Activated T-cell treated with anti-CD3 and anti-CD28 coated beads, Interleukin-2, amount 50 U/mL, for 1 hour (primary cell): Measurements from ENCODE around the gene PDYN.

Experiments used
- DNase-seq: peaks from one replicate; pipeline ENCODE4 v3.0.0-alpha.2; 2020

Gene PDYN

DNA sequence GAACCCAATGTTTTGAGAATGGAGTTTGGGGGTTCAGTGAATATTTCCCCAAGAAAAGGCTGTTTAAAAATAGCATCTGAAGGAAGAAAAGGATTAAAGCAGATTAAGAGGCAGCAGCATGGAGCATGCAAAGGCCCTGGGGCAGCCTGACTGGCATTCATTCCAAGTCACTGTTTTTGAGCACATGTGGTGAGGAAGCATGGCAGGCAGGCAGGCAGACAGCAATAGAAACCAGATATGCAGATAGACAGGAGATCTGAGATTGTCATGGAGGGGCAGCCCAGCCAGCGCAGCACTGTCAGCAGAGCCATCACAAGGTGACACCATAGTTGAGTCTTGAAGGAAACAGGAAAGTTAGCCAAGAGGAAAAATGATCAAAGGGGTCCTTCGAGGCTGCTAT lies 60.9 kb downstream of the PDYN start:
- no peak for DNase-seq

DNA sequence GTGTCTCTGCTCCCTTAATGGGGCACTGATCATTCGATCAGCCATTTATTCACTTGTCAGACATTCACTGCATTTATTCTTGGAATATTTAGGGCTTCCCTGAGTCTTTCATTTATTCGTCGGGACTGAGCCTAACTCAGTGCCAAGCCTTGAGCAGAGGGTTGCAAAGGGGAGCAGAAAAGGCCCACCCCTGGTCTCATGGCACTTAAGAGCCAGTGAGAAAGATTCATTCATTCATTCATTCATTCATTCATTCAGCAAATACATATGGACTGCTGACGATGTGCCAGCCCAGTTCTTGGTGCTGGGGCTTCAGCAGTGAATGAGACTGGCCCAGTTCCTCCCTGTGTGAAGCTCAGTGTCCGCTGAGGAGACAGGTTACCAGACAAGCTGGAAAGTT lies 62.0 kb downstream of the PDYN start:
- DNase-seq = no peak

DNA sequence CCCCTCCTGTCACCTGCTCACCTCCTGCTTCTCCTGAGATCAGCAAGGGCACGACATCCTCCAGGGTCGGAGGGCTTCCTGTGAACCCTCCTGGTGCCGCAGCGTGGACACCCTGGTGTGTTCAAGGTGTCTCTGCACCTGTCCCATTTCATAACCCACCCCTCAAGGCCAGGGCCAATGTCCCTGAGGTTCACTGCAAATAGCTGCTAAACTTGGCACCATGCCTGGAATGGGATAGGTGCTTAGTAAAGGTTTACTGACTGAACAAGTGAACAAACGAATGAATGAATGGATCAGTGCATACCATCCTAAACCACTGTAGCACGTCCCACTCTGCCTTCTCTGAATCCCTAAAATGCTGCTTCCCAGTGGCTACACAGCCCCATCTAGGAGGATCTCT lies 63.7 kb downstream of the PDYN start:
- no peak for DNase-seq

DNA sequence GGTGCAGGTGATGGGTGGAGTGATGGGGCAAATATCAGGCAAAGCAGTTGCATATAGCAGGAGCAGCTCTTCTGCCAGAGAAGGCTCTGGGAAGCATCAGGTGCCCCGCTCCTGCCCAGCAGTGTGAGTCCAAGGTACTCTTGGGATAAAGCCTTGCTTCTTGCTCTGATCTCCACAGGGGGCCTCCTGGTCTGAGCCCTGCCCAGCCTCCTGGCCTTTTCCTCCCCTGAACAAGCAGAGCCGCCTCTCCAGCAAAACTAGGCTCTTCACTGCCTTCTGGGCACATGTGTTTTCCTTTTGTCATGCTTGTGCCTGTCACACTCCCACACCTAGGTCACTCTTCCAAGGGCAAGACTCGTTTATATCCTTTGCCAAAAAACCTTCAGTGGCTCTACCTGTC lies 64.4 kb downstream of the PDYN start:
- DNase-seq = no peak

DNA sequence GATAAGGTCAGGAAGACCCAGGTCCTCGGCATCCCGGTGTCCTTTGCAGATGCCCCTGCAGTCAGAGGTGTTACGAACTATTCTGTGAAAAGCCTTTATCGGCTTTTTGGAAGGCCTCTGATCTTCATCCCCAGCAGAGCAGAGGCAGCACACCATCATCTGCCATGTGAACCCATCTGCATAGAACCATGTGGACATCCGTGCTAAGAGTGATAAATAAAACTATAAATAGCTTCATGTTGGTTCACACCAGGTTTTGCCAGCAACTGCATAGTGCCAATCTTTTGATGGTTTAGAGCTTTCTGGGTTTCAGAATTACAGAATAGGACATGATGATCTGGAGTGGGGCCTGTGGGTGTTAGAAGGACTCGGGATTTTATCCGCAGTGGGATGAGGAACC lies 65.1 kb downstream of the PDYN start:
- no peak for DNase-seq
